Activated B cell treated with CpG ODN at 0.5 μM for 24 hours (primary cell): ENCODE data around the gene GPR156. TPM values are rescaled to one million over a fixed set of nuclear protein-coding genes. Genes with fewer than 3 reads are reported as not detected.

Source experiments
- ATAC-seq: fragments of 200-7000 bp; cut with Tn5 transposase; one replicate; pipeline ENCODE4 v1.10.0; 2021; ENCODE audit warnings: low read depth, mild to moderate bottlenecking, moderate library complexity
- CTCF ChIA-PET: fragments of 350-600 bp; sonication (Branson Sonifier 250); formaldehyde crosslinking; loops from one replicate; lab custom pipeline; 2021; ENCODE audit warnings: antibody characterized with exemption; lab: Charles Lee
- POLR2A ChIA-PET: fragments of 350-600 bp; sonication (Branson Sonifier 250); formaldehyde crosslinking; loops from one replicate; lab custom pipeline; 2021; ENCODE audit warnings: antibody characterized with exemption; lab: Charles Lee
- DNase-seq: peaks from one replicate; pipeline ENCODE4 v3.0.0; 2022
- H3K27ac Mint-ChIP-seq: one replicate; pipeline ENCODE4 v1.8.0; 2020; ENCODE audit warnings: mixed read lengths
- H3K27me3 Mint-ChIP-seq: one replicate; pipeline ENCODE4 v1.8.0; 2021; ENCODE audit warnings: mixed read lengths
- H3K36me3 Mint-ChIP-seq: one replicate; pipeline ENCODE4 v1.8.0; 2021; ENCODE audit warnings: low read depth, mixed read lengths
- H3K4me1 Mint-ChIP-seq: one replicate; pipeline ENCODE4 v1.8.0; 2021; ENCODE audit warnings: mixed read lengths
- H3K4me3 Mint-ChIP-seq: one replicate; pipeline ENCODE4 v1.8.0; 2020; ENCODE audit warnings: mild to moderate bottlenecking, mixed read lengths
- H3K9me3 Mint-ChIP-seq: one replicate; pipeline ENCODE4 v1.8.0; 2020; ENCODE audit warnings: mixed read lengths
- CTCF ChIP-seq: fragments of 200-600 bp; IDR thresholded peaks from one replicate; pipeline ENCODE4 v1.8.0; 2022; ENCODE audit warnings: antibody characterized with exemption, mild to moderate bottlenecking
- intact Hi-C: fragments of 100-400 bp; cut with micrococcal nuclease; formaldehyde crosslinking; loops from one replicate; pipeline ENCODE4 v1.15.1; 2024
- total RNA-seq: library from RNA; stranded (reverse); gene quantifications from 2 replicates; pipeline ENCODE4 v1.2.3, GENCODE V29; 2022

The GPR156 gene
- total RNA-seq, 1 donor from 2014 or later, result 0.24 TPM

DNA sequence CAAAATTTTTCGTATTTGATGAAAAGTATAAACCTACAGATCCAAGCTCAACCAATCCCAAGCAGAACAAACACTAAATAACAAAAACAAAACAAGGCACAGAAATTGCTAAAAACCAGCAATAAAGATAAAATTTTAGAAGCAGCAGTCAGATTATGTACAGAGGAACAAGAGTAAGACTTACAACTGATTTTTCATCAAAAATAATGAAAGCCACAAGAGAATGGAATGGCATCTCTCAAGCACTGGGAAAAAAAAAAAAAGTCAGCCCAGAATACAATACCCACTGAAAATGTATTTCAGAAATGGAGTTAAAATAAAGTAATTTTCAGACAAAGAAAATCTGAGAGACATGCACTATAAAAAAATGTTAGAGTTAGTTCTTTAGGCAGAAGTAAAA lies 27.0 kb downstream of the GPR156 start:
- ATAC-seq (no peak), DNase-seq (no peak)
- H3K27me3 Mint-ChIP-seq, result peaks cover 9% of the 10 kb centered on the region
- no peak overlapping the region for H3K27ac Mint-ChIP-seq
- peaks cover 15% of the 10 kb centered on the region for H3K9me3 Mint-ChIP-seq
- POLR2A ChIA-PET, result no interaction called here
- H3K36me3 Mint-ChIP-seq, result no peaks in the 10 kb centered on the region
- no peaks in the 10 kb centered on the region for H3K4me1 Mint-ChIP-seq
- TF ChIP-seq CTCF, result no peak
- no peak overlapping the region for H3K4me3 Mint-ChIP-seq
- CTCF ChIA-PET, result no interaction called here
- intact Hi-C loops, result no loop called here

GRCh38 chr3:120245386-120245785 lies 39.6 kb downstream of the GPR156 start:
- Mint-ChIP-seq H3K4me1 (no peaks in the 10 kb centered on the region), H3K4me3 (no peak overlapping the region), H3K27me3 (peaks cover 22% of the 10 kb centered on the region), H3K27ac (no peak overlapping the region), H3K9me3 (no peaks in the 10 kb centered on the region), H3K36me3 (no peaks in the 10 kb centered on the region)
- ATAC-seq (no peak), DNase-seq (no peak)
- POLR2A ChIA-PET, result interaction anchor here (1.3 kb wide), 1 partner anchor 104 kb away, joined by 3 read pairs; the partner anchor contains the start of gene LRRC58
- intact Hi-C loops, result loop anchor here (2.0 kb wide), 2 partner anchors 103 to 353 kb away; partner anchors contain the start of gene LRRC58
- no peak for TF ChIP-seq CTCF
- CTCF ChIA-PET, result interaction anchor here (0.7 to 4.5 kb wide), 11 partner anchors 8 to 353 kb away, joined by 3 to 112 read pairs (median 5); no protein-coding TSS in a partner anchor

GRCh38 chr3:120244834-120245225 lies 40.2 kb downstream of the GPR156 start:
- Mint-ChIP-seq H3K27ac (no peak overlapping the region), H3K27me3 (peaks cover 24% of the 10 kb centered on the region), H3K9me3 (no peaks in the 10 kb centered on the region), H3K4me3 (no peak overlapping the region), H3K4me1 (no peaks in the 10 kb centered on the region), H3K36me3 (no peaks in the 10 kb centered on the region)
- ATAC-seq (no peak), DNase-seq (no peak)
- intact Hi-C loops, result loop anchor here (1.0 to 2.0 kb wide), 6 partner anchors 104 to 550 kb away; partner anchors contain the start of gene LRRC58
- CTCF ChIA-PET, result interaction anchor here (0.7 to 4.5 kb wide), 15 partner anchors 9 to 353 kb away, joined by 3 to 112 read pairs (median 4); partner anchors contain the start of gene LRRC58
- no peak for TF ChIP-seq CTCF
- POLR2A ChIA-PET, result interaction anchor here (1.3 kb wide), 1 partner anchor 104 kb away, joined by 3 read pairs; the partner anchor contains the start of gene LRRC58

- ChIA-PET CTCF (interaction anchor here (1.8 kb wide), 1 partner anchor 178 kb away, joined by 3 read pairs; no protein-coding TSS in a partner anchor), POLR2A (no interaction called here)
These were observed 45.4 kb downstream of the GPR156 start for GRCh38 chr3:120239644-120240043.

More at GRCh38 chr3:120239644-120240043, 45.4 kb downstream of the GPR156 start:
- no peaks in the 10 kb centered on the region for H3K4me1 Mint-ChIP-seq
- intact Hi-C loops, result no loop called here
- no peak for DNase-seq
- no peak for TF ChIP-seq CTCF
- ATAC-seq, result no peak
- H3K27ac Mint-ChIP-seq, result no peak overlapping the region
- H3K4me3 Mint-ChIP-seq, result no peak overlapping the region
- peaks cover 45% of the 10 kb centered on the region for H3K27me3 Mint-ChIP-seq
- no peaks in the 10 kb centered on the region for H3K36me3 Mint-ChIP-seq
- H3K9me3 Mint-ChIP-seq, result no peaks in the 10 kb centered on the region
